HG03469 (cell line): ENCODE measurements around the gene STXBP6.
"Not testable (repeated sequence)": the region's sequence is repeated elsewhere in the genome, so short reads cannot be mapped to it uniquely, and the experiment has no call there.

Experiments
- ATAC-seq: cut with Tn5 transposase; IDR thresholded peaks from one replicate; pipeline ENCODE4 v1.9.1; 2021; ENCODE audit warnings: mild to moderate bottlenecking, moderate library complexity, moderate number of reproducible peaks; ENCODE audit not compliant: unreplicated experiment

STXBP6 gene

GRCh38 chr14:24839617-24840203, 210.2 kb downstream of the STXBP6 start:
- no peak for ATAC-seq

DNA sequence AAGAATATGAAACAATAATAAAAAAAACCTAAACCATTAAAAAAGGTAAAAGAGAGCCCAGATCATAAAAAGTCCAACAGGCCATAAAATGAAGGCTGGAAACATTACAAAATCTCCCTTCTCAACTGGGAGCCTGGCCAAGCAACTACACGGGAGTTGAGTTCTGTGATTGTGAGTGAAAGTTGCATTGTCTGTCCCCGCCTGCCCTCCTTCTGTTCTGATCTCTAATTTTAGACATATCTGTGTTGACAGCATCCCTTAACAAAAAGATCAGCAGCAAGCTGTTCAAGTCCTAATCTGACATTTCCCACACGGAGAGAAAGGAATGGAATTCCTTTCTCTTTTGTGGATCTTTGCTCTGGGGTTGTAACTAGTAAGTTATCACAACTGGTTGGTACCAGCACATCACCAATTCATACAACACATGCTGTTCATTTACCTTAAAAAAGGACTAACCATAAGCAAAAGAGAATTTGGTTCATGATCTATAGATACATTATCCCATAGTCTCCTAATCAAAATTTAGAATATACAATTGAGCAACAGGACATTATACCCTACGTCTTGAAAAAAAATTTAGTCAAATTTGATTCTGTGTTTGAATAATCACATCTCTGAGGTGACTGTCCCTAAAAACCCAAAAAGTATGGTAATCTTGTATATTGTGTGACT, 210.9 kb downstream of the STXBP6 start:
- ATAC-seq, result no peak

GRCh38 chr14:24837280-24838046, 212.5 kb downstream of the STXBP6 start:
- no peak for ATAC-seq

DNA sequence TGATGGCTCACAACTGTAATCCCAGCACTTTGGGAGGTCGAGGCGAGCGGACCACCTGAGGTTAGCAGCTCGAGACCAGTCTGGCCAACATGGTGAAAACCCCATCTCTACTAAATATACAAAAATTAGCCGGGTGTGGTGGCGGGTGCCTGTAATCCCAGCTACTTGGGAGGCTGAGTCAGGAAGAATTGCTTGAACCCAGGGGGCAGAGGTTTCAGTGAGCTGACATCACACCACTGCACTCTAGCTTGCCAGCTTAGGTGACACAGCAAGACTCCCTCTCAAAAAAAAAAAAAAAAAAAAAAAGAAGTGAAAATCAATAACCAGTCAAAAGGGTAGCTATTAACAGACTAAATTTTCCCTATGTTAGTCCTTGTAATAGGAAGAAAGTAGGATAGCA, 213.6 kb downstream of the STXBP6 start:
- not testable (repeated sequence) for ATAC-seq

DNA sequence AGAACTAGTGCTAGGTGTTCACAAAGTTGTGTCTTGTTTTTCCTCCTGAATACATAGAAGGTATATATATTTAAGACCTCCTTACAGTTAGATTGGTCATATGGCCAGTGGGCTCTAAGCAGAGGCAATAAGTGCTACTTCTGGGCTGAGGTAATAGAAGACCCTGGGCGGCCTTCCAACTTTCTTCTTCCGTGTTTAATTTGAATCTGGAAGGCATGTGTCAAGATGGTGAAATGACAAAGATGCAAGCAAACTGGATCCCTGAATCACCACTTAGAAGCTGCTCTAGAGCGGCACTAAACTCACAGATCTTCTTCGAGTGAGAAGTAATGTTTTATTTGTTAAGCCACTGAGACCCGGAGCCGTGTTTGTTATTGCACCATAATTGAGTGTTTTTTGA, 215.0 kb downstream of the STXBP6 start:
- no peak for ATAC-seq

GRCh38 chr14:24833385-24833784, 216.6 kb downstream of the STXBP6 start:
- ATAC-seq, result no peak

GRCh38 chr14:24831677-24832076, 218.3 kb downstream of the STXBP6 start:
- no peak for ATAC-seq

DNA sequence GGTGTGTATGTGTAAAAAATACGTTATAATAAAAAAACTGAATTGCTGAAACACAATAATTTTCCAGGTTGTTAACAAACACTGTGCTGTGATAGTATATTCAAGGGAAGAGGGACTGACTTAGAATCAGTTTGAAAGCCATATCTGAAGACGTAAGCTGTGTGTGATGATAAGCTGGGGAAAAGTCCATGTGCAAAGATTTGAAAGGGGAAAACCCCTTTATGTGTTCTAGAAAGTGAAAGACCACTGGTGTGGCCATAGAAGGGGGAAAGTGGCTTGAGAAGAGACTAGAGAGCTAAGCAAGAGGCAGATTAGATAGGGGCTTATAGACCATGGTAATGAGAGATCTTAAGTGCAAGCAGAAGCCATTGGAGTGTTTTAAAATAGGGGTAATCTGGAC, 220.1 kb downstream of the STXBP6 start:
- ATAC-seq, result no peak

DNA sequence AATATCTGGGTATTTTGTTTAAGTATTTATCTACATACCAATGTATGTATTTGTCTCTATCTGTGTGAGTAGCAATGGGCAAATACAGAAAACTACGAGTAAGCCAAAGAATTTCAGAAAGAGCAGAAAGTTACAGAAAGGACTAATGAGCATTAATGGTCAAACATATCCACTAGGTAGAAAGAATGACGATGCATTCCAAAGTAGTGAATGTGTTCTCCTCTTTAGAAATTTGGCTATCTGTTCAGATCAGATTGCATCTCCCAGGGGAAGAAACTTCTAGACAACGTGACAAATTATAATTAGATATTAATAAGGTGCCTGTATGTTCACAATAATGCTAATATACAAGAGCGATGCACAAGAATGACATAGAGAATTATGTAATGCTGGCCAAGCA, 221.5 kb downstream of the STXBP6 start:
- ATAC-seq, result no peak

- no peak for ATAC-seq
These were observed 223.6 kb downstream of the STXBP6 start for GRCh38 chr14:24826390-24826789.

DNA sequence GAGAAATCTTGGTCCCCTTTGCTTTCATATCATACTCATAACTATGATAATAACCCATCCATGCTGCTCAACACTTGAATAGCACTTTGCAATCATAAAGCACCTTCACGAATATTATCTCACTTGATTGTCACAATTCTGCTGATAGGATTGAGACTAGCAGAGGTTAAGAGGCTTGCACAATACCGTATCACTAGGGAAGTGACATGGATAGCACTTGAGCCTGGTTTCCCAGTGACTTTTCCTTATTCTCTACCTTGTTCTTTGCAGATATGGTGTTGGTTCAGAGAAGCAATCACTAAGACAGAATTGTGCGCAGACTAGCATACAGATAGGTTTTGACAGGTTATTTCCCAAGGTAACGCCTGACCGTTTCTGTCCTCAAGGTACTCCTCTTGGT, 229.3 kb downstream of the STXBP6 start:
- ATAC-seq, result no peak

GRCh38 chr14:24818823-24819341, 231.1 kb downstream of the STXBP6 start:
- ATAC-seq, result no peak

DNA sequence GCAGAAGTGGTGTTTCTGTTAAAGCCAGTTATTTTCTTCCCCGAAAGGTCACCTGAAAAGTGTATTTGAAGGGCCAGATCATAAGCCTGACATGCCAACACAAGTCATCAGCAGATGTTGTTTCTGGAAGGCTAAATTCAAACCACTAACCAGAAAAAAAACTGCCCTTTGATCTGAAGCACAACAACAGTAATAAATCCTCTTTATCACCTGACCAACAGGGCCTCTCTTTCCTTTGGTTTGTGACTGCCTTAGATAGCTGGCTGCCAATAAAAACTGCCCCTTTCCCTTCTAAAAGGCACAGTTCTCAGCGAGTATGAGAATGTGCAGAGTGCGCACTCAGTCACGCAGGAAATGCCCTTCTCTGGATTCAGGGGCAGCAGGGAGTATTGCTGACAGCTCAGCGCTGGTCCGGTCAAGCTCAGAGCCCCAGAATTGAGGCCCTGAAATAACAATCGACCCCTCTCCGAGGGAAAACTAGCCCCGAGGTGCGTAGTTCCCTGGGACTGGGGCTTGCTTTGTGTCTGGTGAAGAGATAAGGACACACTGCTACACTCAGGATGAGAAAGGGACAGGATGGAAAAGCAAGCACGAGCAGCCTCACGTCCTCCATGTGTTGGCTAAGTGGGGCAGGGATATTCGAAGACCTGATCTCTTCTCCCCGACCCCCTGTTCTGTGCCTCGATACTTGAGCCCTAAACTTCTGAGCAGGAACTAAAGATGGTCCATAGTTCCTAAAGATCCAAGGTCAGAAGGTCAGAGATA, 231.7 kb downstream of the STXBP6 start:
- no peak for ATAC-seq

GRCh38 chr14:24817212-24818057, 232.5 kb downstream of the STXBP6 start:
- no peak for ATAC-seq

GRCh38 chr14:24816929-24817211, 233.1 kb downstream of the STXBP6 start:
- no peak for ATAC-seq

DNA sequence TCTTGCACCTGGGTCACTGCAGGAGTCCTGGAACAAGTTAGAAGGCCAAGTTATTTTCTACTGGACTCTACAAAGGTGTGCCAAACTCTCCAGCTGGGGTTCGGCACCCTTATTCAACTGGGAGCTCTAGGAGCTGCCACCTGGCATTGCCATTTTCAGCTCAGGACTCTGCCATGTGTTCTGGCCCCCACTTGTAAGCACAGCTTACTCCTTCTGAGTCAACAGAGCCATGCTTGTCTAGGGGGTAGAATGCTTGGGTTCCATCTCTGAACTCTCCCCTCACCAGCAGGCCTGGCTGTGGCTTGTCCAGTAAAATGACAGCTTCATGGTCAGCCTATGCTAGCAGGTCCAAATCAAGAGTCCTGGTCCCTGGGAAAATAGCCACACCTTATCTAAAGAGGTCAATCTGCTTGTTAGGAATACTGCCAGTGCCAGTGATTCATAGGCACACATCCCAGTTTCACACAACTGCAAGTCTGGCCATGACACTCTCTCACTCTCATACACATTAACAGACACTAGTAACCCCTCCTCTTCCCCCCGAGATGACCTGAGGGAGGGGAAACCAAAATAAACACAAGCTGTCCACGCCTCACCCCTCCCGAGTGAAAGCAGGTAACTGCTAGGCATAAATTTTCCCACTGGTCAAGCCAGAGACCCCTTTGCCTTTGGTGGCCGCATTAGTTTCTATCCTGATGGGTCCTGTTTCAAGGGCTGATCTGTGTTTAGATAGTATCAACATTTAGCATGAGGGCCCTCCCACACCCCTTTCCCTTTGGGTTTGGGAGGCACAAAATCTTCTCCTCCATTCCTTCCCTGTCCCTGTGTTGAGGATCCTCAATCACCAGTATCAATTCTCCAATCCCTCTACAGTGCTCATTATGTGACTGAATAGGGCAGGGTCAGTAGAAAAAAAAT, 233.7 kb downstream of the STXBP6 start:
- no peak for ATAC-seq

DNA sequence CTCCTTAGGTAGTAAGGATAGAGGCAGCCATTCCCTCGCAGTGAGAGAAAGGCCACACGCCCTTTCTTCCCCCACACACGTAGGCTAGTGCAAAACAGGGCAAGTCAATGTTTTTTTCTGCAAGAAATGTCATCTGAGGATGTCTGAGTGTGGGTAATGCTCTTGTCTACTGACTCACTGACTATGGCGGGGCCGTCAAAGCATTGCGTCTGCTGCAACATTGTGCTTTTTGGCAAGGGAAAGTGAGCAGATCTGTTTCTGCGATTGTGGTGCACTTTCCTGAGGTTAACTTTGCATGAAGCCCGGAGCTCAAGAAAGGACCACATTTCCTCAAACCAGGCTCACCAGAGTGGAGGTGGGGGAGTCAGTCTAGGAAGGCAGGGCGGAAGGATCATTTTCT, 234.4 kb downstream of the STXBP6 start:
- ATAC-seq, result no peak

DNA sequence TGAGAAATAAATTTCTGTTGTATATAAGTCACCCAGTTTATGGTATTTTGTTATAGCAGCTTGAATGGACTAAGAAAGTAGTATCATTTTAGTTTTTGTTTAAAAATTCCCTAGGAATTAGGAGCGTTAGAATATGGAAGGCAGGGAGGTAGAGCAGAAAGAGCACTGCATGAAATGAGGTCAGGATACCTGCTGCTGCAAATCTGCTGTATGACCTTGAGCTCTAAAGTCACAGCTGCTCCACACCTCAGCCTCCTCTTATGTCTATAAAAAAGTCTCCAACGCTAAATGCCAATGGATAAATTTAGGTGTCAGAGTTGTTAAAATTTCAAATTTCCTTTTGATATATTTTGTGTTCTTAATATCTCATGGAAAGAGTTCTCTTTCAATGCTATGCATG, 235.0 kb downstream of the STXBP6 start:
- ATAC-seq, result no peak

GRCh38 chr14:24814346-24814745, 235.6 kb downstream of the STXBP6 start:
- ATAC-seq, result no peak
